ENCODE data around the gene MKRN2OS.
"Not testable (repeated sequence)": the region's sequence is repeated elsewhere in the genome, so short reads cannot be mapped to it uniquely, and the experiment has no call there.

MKRN2OS gene

GRCh38 chr3:12560505-12561190 lies 15.3 kb upstream of the MKRN2OS start:
- no peak for DNase-seq

- no peak for DNase-seq
Observed at GRCh38 chr3:12559520-12559919, 14.2 kb upstream of the MKRN2OS start.

GRCh38 chr3:12558706-12559105 lies 13.4 kb upstream of the MKRN2OS start:
- no peak for DNase-seq

- DNase-seq: no peak
Observed at GRCh38 chr3:12557473-12558100, 12.3 kb upstream of the MKRN2OS start.

GRCh38 chr3:12556690-12557472 lies 11.6 kb upstream of the MKRN2OS start, which contains the start of gene MKRN2:
MKRN2 (plus strand) TSS chr3:12557087; CDS start chr3:12557151, 64 bp downstream.
- DNase-seq: peak; percentile 96

GRCh38 chr3:12556314-12556689 lies 11.0 kb upstream of the MKRN2OS start:
- no peak for DNase-seq

GRCh38 chr3:12553921-12554391 lies 8.7 kb upstream of the MKRN2OS start:
- DNase-seq: peak; percentile 84

- no peak for DNase-seq
Observed at GRCh38 chr3:12549971-12550760, 4.9 kb upstream of the MKRN2OS start.

GRCh38 chr3:12544652-12545472 lies 437 bp downstream of the MKRN2OS start:
- DNase-seq: no peak

- DNase-seq: not testable (repeated sequence)
Observed at GRCh38 chr3:12543497-12543896, 1.8 kb downstream of the MKRN2OS start.

GRCh38 chr3:12541625-12542024 lies 3.7 kb downstream of the MKRN2OS start:
- DNase-seq: no peak

GRCh38 chr3:12536423-12536822 lies 8.9 kb downstream of the MKRN2OS start:
- peak; percentile 26 for DNase-seq

- no peak for DNase-seq
Observed at GRCh38 chr3:12532182-12532581, 13.1 kb downstream of the MKRN2OS start.

- no peak for DNase-seq
Observed at GRCh38 chr3:12527757-12528143, 17.5 kb downstream of the MKRN2OS start.

GRCh38 chr3:12522721-12523120 lies 22.6 kb downstream of the MKRN2OS start:
- DNase-seq: no peak

- no peak for DNase-seq
Observed at GRCh38 chr3:12521010-12521409, 24.3 kb downstream of the MKRN2OS start.

- DNase-seq: no peak
Observed at GRCh38 chr3:12518261-12519028, 26.9 kb downstream of the MKRN2OS start.

- no peak for DNase-seq
Observed at GRCh38 chr3:12516873-12517272, 28.4 kb downstream of the MKRN2OS start.

- no peak for DNase-seq
Observed at GRCh38 chr3:12515631-12516030, 29.7 kb downstream of the MKRN2OS start.

GRCh38 chr3:12513694-12514446 lies 31.4 kb downstream of the MKRN2OS start:
- DNase-seq: no peak
